ENCODE results near the gene PMIS2. TPM values are rescaled to one million over a fixed set of nuclear protein-coding genes. Genes with fewer than 3 reads are reported as not detected.

The PMIS2 gene
- total RNA-seq, 4 donors from 2014 or later, result not detected

- Histone ChIP-seq H3K9me3 (no peaks in the 10 kb centered on the region), H3K27ac (no peak overlapping the region), H3K27me3 (peaks cover 3 to 7% (median 7%) of the 10 kb centered on the region in 3 donors), H3K4me1 (no peaks in the 10 kb centered on the region), H3K36me3 (no peaks in the 10 kb centered on the region), H3K4me3 (no peak overlapping the region)
- in situ Hi-C loops (cut with MboI; ENCODE audit: low sequenced_read_pairs in 4 of 4) (no loop called here), intact Hi-C loops (cut with DNase I; ENCODE audit: low total_unique reads) (no loop called here)
- TF ChIP-seq CTCF (IDR thresholded peaks at IDR 0.05 in 4 of 5, conservative IDR thresholded peaks at IDR 0.05 in 1 of 5), result no peak
- no peak for TF ChIP-seq POLR2A (IDR thresholded peaks at IDR 0.05)
- no peak for ATAC-seq
- DNase-seq, result no peak
Observed at GRCh38 chr19:35565016-35565856, 20.7 kb upstream of the PMIS2 start.

- Histone ChIP-seq H3K27ac (no peak overlapping the region), H3K4me3 (no peak overlapping the region), H3K36me3 (no peaks in the 10 kb centered on the region), H3K9me3 (no peaks in the 10 kb centered on the region), H3K4me1 (no peaks in the 10 kb centered on the region), H3K27me3 (peaks cover 0 to 7% (median 6%) of the 10 kb centered on the region in 3 donors)
- DNase-seq (no peak), ATAC-seq (no peak)
- intact Hi-C loops (cut with DNase I; ENCODE audit: low total_unique reads) (no loop called here), in situ Hi-C loops (cut with MboI; ENCODE audit: low sequenced_read_pairs in 4 of 4) (no loop called here)
- TF ChIP-seq CTCF (IDR thresholded peaks at IDR 0.05 in 4 of 5, conservative IDR thresholded peaks at IDR 0.05 in 1 of 5), result no peak
- TF ChIP-seq POLR2A (IDR thresholded peaks at IDR 0.05), result no peak
Observed at GRCh38 chr19:35566738-35567137, 19.2 kb upstream of the PMIS2 start.

- H3K9me3 ChIP-seq, result no peaks in the 10 kb centered on the region
- no peak overlapping the region for H3K27ac ChIP-seq
- DNase-seq (no peak), ATAC-seq (no peak)
- no peak for TF ChIP-seq CTCF (IDR thresholded peaks at IDR 0.05 in 4 of 5, conservative IDR thresholded peaks at IDR 0.05 in 1 of 5)
- no peak for TF ChIP-seq POLR2A (IDR thresholded peaks at IDR 0.05)
- H3K4me3 ChIP-seq, result no peak overlapping the region
- intact Hi-C loops (cut with DNase I; ENCODE audit: low total_unique reads) (no loop called here), in situ Hi-C loops (cut with MboI; ENCODE audit: low sequenced_read_pairs in 4 of 4) (no loop called here)
- no peaks in the 10 kb centered on the region for H3K36me3 ChIP-seq
- H3K27me3 ChIP-seq, result peaks cover 0 to 6% (median 0%) of the 10 kb centered on the region in 3 donors
- H3K4me1 ChIP-seq, result no peaks in the 10 kb centered on the region
Observed at GRCh38 chr19:35569281-35569781, 16.6 kb upstream of the PMIS2 start.

- peaks cover 0 to 6% (median 0%) of the 10 kb centered on the region in 3 donors for H3K9me3 ChIP-seq
- H3K27me3 ChIP-seq, result peaks cover 0 to 3% (median 3%) of the 10 kb centered on the region in 3 donors
- H3K4me1 ChIP-seq, result no peaks in the 10 kb centered on the region
- H3K27ac ChIP-seq, result no peak overlapping the region
- in situ Hi-C loops (cut with MboI; ENCODE audit: low sequenced_read_pairs in 4 of 4), result no loop called here
- no peaks in the 10 kb centered on the region for H3K36me3 ChIP-seq
- ATAC-seq, result no peak
- no peak for TF ChIP-seq POLR2A (IDR thresholded peaks at IDR 0.05)
- no peak for TF ChIP-seq CTCF (IDR thresholded peaks at IDR 0.05 in 4 of 5, conservative IDR thresholded peaks at IDR 0.05 in 1 of 5)
- intact Hi-C loops (cut with DNase I; ENCODE audit: low total_unique reads), result no loop called here
- DNase-seq, result no peak
- H3K4me3 ChIP-seq, result no peak overlapping the region
Observed at GRCh38 chr19:35571406-35571965, 14.5 kb upstream of the PMIS2 start.
